Dermis blood vessel endothelial cell (primary cell): ENCODE results near the gene CTTNBP2. TPM values are rescaled to one million over a fixed set of nuclear protein-coding genes. Genes with fewer than 3 reads are reported as not detected.
A peak's percentile ranks its signal among the peaks of the same experiment; 100 is the strongest.
"Not testable (repeated sequence)": the region's sequence is repeated elsewhere in the genome, so short reads cannot be mapped to it uniquely, and the experiment has no call there.

ENCODE experiments used
- DNase-seq: peaks from one replicate; pipeline ENCODE4 v3.0.0; 2010
- total RNA-seq: library from RNA; depleted of rRNA; stranded (reverse); fragments of >200 nt; gene quantifications from 2 replicates; pipeline ENCODE4 v1.2.3, GENCODE V29; 2014

Gene CTTNBP2
- total RNA-seq, 1 donor from 2014 or later: 0.34 TPM

DNA sequence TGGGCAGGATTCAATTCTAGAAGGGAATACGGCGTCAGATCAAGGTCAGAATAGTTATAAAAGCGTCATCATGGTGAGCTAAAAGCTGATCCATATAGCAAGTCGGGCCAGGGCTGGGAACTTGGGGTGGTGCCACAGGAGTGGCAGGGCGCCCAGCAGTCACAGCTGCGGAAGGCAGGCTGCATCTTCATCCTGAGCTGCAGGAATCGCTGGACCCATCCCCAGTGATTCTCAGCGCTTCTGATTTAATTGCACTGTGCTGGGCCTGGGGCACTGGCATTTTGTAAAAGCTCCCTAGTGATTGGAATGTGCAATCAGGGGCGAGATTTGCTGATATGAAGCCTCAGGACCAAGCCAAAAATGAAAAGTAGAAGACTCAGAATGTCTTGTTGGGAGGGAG is 135.3 kb downstream of the CTTNBP2 start:
- no peak for DNase-seq

DNA sequence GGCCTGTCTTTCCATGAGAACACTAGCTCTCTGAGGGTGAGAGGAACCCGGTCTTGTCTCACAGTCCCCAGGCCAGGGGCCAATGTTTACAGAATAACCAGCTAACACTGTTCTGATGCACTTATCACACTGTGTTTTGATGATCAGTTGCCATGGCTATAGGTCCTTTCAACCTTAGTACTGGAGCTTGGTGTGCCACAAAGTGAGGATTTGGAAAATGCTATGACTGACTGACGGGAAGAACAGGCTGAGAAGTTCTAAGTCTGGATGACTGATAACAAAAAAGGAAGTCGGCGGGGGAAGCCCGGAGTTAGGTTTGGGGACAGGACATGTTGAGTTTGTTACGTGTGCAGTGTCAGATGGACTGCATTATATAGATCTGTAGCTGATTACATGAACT is 141.8 kb downstream of the CTTNBP2 start:
- DNase-seq: no peak

DNA sequence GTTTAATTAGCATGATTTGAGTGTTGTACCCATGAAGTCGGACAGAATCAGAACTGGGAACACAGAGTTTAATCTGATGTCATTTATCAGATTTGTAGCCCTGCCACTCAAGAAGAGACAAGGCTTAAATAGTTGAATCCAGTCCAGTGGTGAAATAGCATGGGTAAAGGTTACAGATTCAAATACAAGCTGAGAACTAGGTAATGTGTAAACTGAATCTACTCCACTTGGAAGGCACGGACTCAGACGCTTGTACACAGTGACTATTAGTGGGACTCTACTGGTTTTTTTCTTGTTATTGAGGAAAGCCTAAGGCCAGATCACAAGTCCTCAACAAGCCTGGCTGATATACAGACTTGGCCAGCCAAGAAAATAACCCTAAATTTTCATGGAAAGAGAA is 142.9 kb downstream of the CTTNBP2 start:
- no peak for DNase-seq

DNA sequence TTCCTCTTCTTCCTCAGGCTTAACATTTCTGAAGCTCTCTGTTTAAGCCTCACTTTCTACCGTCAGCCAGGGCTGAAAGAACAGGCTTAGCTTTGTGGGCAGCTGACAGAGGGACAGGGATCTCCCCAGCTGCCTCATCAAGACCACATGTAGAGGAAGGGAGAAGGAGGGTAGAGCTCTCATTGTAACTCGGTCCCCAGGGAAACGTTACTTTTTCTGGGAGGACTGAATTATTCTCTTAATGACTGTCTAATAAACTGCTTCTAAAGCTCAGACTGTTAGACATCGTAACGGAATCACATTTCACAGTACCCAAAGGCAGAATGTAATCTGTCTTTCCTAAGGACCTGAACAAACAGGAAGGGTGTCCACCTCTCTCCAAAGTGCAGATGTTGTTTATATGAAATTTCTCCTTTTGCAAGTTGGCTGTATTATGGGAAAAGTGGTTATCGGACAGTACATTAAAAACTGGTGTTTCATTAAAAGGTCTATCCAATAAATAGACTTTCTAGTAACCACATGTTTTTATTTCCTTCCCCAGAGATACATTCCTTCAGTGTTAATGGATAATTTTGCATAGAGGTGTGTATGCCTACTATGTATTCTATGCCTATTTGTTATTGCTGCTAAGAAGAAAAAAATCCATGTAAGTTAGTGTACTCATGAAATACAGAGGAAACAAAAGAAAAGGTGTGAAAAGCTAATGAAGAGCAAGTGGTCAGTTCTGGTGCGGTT is 144.2 kb downstream of the CTTNBP2 start:
- no peak for DNase-seq

DNA sequence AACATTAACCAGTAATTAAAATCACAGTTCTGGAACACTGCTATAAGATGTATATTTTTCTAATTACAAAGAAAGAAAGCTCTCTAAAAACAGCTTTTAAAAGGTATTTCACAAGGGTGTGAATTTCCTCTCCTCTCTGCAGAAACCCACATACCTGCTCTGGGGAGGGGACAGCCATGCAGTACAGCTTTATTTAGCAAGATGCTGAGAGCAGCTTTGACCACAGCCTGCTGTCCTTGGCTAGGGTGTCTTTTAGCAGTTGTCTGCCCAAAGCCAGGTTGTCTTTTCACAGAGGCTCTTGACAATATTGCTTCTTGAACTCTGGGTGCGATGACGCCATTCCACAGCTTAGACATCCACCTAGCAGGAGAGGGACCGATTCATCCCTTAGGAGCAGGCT is 148.3 kb downstream of the CTTNBP2 start:
- no peak for DNase-seq

DNA sequence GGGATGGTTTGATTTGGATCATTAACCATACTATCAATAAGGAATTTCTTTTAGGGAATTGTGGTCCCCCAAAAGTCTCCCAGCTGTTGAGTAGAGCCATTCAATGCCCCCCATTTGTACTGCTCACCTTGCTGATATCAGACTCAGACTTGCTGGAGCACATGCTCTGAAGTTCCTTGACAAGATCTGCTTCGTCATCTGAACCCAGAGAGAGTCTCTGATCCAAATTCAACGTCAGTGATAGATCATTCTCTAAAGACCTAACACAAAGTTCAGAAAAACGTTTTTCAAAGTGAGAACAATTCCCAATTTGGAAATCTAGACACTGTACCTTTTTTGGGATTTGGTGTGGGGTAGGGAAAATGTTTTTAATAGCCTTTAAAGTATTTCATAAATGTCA is 153.9 kb downstream of the CTTNBP2 start:
- DNase-seq: no peak

DNA sequence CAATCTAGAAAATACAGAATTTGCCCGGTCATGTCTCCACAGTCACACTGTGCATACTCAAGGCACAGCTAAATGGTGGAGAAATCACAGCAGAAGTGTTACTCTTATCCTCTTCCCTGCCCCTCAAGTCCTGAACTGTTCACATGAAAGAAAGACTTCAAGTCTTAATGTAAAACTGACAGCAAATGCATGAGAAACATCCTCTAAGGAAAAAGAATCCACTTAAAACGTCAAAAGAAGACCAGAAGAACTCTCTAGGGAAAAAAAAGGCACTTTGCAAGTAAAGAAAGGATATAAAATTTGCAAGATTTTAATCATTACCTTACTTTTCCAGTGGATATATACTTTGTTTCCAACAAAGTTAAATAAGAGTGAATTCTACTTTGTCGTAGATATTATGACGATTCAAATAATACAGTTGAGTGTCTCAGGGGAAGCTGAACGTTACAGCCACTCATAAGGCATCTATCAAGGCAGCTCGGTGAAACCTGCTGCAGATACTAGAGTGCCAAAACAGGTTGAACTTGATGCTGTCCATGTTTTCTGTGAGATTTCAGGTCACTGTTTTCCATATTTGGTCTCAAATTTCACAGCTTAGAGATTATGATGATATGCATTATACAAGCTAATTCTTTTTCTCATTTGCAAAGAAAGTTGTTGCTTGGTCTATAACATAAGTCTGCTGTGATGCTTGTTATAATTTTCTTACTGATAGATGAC is 155.0 kb downstream of the CTTNBP2 start:
- DNase-seq: no peak

DNA sequence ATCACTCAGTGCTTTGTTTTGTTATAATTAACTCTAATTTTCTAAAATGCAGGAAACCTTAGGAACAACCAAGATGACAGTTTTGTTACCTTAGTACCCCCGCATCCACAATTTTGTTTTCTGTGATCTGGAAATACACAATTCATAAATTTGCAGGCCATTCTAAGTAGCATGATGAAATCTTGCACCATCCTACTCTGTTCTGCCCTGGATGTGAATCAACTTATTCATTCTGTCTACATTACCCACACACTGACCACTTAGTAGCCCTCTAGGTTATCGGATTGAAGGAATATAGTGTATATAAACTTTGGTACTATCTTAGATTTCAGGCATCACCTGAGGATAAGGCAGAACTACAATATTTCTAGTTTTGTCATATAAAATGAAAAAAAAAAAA is 155.9 kb downstream of the CTTNBP2 start:
- no peak for DNase-seq

DNA sequence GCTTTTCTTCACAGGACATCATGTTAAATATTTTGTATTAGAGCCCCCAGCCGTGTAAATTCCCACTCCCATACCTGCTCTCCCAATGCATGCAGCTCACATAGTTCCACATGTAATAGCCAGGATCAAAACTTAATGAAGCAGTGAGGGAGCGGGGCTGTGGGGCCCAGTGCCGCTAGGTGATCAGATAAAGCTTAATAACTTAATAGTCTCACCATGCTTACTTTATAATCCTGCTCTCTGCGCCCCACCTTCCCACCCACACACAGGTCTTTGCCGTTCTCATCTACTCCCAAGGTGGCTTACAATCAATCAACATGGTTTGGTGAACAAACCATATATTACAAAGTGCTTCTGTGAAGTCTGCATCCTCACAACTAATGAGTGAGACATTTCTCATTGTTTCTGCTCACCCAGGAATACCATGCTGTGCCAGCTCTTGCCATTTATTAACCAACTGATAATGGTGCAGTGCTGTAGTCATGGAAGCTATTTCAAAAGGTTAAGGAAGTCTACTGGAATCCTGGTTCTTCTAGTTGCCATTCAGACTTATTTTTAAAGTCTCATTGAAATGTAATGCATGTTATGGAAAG is 156.4 kb downstream of the CTTNBP2 start:
- DNase-seq: no peak

DNA sequence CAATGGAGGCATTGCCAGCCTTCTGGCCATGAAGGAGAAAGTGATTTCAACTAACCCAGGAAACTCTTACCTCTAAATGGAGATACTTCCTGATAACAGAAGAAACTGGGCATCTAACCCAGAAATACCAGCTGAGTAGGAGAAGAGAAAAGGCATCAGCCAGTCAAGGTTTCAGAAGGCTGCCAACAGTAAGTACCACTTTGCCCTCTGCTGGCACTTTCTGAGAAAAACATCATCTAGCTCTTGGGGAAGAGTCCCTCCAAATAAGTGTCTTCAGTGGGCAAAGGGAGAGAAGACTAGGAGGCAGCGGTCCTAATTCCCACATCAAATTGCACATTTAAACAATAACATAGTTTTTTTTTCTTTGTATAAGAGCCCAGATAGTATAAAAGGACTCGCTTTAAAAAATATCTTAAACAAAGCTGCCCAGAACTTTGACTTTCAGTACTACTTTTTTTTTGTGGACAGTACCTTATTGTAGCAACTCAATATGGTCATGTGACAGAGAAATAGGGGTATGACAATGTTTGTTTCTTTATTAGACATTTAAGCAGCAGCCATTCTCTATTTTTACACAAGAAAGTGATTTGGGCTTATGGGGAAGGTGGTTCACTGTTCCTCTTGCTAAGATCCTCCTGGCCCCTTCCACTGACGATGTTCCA is 157.3 kb downstream of the CTTNBP2 start:
- peak; percentile 75 for DNase-seq

DNA sequence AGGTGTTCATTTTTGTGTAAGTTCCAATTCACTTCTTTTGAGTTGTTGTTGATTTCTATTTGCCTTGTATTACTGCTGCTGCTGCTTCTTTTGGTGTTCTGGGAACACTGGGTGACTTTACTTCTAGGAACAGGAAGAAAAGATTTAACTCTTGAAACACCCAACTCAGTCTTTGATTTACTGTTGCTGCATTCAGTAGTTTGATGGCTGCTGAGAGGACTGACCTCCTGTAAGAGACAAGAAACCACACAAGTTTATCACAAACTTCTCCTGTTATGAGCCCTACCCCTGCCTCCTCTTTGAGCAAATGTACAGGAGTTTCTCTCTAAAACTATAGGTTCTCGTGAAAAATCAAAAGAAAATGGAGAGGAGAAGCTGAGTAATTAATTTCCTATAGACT is 161.7 kb downstream of the CTTNBP2 start:
- no peak for DNase-seq

DNA sequence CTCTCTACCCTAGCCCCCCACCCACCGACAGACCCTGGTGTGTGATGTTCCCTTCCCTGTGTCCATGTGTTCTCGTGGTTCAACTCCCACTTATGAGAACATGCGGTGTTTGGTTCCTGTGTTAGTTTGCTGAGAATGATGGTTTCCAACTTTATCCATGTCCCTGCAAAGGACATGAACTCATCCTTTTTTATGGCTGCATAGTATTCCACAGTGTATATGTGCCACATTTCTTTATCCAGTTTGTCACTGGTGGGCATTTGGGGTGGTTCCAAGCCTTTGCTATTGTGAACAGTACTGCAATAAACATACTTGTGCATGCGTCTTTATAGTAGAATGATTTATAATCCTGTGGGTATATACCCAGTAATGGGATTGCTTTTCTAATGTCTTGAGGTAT is 165.1 kb downstream of the CTTNBP2 start:
- DNase-seq: not testable (repeated sequence)

DNA sequence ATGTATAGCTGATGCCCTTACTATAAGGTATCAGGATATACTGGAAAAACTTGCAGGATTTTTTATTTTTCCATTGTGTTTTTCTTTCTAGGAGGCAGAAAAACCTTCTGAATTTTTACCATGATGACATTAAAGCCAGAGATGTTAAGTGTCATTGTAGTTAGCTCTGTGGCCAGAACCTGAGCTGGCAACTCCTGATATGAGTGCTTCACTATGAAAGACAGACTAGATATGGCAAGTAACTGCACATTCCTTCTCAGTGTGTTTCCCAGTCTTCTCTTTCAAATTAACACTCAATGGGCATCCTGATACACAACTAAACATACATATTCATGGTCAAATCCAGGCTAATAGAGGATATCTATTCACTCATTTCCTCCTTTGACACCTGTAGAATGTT is 166.2 kb downstream of the CTTNBP2 start:
- no peak for DNase-seq

DNA sequence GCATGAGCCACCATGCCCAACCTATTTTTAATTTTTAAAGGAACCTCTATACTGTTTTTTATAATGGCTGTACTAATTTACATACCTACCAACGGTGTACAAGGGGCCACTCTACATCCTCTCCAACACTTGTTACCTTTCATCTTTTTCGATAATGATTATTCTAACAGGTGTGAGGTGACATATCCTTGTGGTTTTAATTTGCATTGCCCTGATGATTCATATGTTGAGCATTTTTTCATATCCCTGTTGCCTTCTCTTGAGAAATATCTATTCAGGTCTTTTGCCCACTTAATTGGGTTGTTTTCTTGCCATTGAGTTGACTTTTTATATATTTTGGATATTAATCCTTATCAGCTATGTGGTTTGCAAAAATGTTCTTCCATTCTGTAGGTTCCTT is 167.0 kb downstream of the CTTNBP2 start:
- no peak for DNase-seq

DNA sequence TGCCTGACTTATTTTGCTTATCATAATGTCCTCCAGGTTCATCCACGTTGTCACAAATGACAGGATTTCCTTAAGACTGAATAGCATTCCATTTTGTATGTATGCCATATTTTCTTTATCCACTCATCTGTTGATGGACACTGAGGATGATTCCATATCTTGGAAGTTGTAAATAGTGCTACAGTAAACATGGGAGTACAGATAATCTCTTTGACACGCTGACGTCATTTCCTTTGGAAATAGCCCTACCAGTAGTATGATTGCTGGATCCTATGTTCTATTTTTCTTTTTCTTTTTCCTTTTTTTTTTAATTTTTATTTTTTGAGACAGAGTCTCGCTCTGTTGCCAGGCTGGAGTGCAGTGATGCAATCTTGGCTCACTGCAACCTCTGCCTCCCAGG is 167.6 kb downstream of the CTTNBP2 start:
- DNase-seq: no peak

DNA sequence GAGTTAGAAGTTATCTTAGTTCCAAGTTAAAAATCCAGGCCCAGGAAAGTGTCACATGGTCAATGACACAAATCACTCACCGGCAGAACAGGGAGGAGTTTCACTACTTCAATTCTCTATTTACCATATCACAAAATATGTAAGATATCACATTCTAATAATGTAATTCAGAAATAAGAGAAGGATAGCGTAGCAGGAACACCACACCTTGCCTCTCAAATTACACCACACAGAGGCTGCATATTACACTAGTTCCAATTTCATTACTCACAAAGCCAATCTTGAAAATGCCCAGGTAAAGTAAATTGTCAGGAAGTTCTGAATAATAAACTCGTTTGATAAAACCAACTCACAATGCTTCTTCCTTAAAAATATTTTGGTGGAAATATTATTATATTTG is 169.2 kb downstream of the CTTNBP2 start:
- DNase-seq: no peak

DNA sequence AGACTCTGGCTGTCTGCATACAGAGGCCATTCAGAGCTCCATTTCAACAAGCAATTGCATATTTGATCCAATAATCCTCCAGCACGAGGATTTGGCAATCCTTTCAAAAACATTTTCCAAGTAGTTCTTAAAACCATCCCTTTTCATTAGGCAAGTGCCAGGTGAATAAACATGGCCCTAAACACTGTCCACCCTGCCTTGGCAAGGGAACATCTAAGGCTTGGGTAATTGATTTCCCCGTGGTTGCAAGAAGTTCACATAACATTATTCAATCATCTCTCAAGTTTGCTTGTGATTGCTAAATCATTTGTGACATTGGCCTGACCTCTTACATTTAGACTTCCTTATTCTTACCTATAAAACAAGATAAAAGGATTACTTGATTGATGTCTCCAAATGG is 175.2 kb downstream of the CTTNBP2 start:
- DNase-seq: no peak

DNA sequence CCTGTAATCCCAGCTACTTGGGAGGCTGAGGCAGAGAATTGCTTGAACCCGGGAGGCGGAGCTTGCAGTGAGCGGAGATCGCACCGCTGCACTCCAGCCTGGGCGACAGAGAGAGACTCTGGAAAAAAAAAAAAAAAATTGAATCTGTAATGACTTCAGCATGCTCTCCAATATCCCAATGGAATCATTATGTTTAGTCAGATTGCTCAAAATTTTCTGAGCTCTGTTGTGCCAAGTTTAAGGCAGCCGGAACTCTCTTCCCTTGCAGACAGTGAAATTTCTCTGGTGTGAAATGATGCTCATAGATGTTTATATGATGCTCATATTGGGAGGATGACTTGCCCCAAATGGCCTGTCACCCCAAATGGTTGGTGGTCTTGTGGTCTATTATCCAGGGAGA is 180.9 kb downstream of the CTTNBP2 start:
- DNase-seq: no peak

DNA sequence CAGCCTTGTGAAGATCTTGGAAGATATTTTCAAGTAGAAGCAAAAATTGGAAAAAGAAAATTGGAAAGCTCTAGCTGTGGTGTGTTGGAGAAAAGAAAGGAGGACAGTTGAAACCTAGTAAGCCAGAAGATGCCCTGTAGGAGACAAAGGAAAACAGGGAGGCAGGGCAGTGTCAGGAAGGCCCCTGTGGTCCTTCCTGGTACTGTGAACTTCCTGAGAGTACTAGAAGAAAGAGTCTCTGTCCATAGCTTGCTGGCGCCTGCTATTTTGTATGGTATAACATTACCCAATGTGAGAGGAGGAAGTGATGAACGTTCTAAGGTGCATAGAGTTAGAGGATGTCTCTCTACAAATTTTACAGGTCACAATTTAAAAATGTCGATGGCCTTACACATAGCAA is 183.1 kb downstream of the CTTNBP2 start:
- no peak for DNase-seq

DNA sequence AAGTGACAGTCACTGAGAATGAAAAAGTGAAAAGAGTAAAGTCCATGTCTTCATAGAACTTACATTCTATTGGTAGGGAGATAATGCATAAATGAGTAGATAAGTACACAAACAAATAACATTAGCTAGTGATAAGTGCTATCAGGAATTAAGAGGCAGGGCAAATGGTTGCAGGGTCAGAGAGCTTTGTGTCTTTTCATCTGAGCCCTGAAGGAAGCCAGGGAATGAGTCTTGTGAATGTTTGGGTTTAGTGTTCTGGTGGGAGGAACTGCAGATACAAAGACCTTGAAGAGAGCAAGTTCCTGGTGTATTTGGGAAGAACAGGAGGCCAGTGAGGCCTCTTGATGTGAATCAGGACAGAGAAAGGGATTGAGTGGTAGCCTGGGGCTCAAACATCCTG is 183.8 kb downstream of the CTTNBP2 start:
- DNase-seq: no peak

DNA sequence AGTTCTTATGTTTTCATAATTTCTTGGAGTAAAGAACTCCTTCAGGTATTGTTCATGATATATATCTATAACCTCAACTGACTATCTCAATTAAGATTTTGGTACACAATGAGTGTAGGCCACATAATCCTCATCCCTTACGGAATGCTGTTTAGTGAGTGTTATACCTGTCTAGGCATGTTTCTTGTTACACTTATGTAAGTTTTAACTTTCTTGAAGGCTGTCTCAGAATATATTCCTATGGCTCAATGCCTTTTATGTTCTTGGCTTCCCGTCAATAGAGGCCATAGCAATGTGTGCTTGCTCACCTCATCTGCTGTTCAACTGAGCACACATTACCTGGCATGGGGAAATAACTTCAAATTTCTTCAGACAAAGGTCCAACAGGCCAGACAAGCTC is 185.1 kb downstream of the CTTNBP2 start:
- DNase-seq: no peak

DNA sequence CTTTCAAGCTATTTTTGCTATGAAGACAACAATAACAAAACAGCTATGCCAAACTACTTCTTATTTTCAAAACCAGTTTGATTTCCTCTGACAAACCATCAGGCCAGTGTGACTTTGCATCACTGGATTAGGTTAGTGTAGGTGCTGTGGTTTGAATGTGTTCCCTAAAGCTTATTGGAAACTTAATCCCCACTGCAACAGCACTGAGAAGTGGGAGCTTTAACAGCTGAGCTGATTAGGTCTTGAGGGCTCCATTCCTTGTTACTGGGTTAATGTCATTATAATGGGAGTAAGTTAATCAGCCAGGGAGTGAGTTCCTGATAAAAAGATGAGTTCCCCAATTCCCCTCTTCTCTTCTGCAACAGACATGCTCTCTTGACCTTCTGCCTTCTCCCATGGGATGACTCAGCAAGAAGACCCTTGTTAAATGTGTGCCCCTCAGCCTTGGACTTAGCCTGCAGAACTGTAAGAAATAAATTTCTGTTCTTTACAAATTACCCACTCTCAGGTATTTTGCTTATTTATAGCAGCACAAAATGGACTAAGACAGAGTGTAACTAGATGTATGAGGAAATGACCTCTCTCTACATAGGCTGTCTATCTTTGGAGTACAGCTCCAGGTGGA is 186.8 kb downstream of the CTTNBP2 start:
- no peak for DNase-seq

DNA sequence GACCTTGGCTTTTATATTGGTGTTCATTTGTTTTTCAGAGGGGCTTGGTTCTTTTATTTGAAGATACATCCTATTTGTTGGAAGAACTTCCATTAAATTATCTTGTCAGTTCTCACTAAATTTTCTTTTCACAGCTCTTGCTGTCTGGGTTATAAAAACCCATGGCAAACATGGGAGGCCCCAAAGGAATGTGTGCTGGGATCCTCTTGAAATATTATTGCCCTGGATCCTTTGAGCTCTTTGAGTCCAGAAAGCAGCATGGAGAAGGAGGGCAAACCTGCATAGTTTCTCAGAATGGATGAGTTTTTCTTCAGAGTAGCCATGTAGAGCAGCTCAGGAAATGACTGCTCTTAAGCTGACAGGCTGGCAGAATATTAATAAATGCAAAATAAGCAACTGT is 187.4 kb downstream of the CTTNBP2 start:
- no peak for DNase-seq
